Heart left ventricle (tissue), 13 donors: ENCODE data around the gene INPPL1.

ENCODE experiments used
- CTCF ChIP-seq, 12 donors: fragments of 200-600 bp; sonication (generic) in 4 of 12; IDR thresholded peaks; one replicate each; pipeline versions ENCODE4 v1.5.0 to v1.8.0; 2018 to 2022; ENCODE audit warnings: antibody characterized with exemption in 12 of 12, mild to moderate bottlenecking in 5 of 12
- POLR2A ChIP-seq, 2 donors: fragments of 450-650 bp; IDR thresholded peaks; one replicate each; pipeline ENCODE4 v1.6.1; 2017; ENCODE audit warnings: antibody characterized with exemption in 2 of 2, mild to moderate bottlenecking in 2 of 2, moderate library complexity in 2 of 2
- donor health status: ischemic (EF 13 %, LVEDD 7.1; RV severe dilation, severe dysfunction).
- donor health status: DM: no; HTN: yes; CAD: no.
- donor health status: DM: no; HTN: no; CAD: no.
- donor health status: ischemic (EF 25% LVEDD 6.9; RV normal size, moderate dysfunction).
- donor health status: ischemic (EF 25% LVEDD 5.7; RV mildly dilated, moderate dysfunction).
- donor health status: ischemic (EF 35%, LVEDD 5.7; RV mildly dilated, moderate dysfunction).
- donor health status: nonischemic (EF 11% LVEDD 7.7; RV severe dilation, severe dysfunction).
- donor health status: DM: yes; HTN: yes; CAD: no.
- donor health status: PGD.
- donor health status: ischemic (EF 29% LVEDD 5.4; RV normal size, mild dysfunction).
- donor health status: nonischemic (EF 23%, LVEDD 6.1; RV moderate dilation, normal function).

- TF ChIP-seq CTCF (IDR thresholded peaks at IDR 0.05) (no peak), POLR2A (IDR thresholded peaks at IDR 0.05) (no peak)
Measured at GRCh38 chr11:72251614-72252013, 27.0 kb downstream of the INPPL1 start.
